Mucosa of descending colon (tissue), 3 donors: ENCODE results near the gene NMRK2. TPM values are rescaled to one million over a fixed set of nuclear protein-coding genes. Genes with fewer than 3 reads are reported as not detected.
A peak's percentile ranks its signal among the peaks of the same experiment; 100 is the strongest.
"Not testable (repeated sequence)": the region's sequence is repeated elsewhere in the genome, so short reads cannot be mapped to it uniquely, and the experiment has no call there.

Experiments
- ATAC-seq: fragments of 200-7000 bp; cut with Tn5 transposase; one replicate; pipeline ENCODE4 v1.9.1; 2020; ENCODE audit warnings: mild to moderate bottlenecking, moderate library complexity
- DNase-seq, 3 donors: peaks; one replicate each; pipeline ENCODE4 v3.0.0-alpha.2; 2020
- H3K36me3 ChIP-seq: fragments of 200-600 bp; one replicate; pipeline ENCODE4 v1.8.0; 2021; ENCODE audit warnings: low read depth, mild to moderate bottlenecking
- H3K4me1 ChIP-seq: fragments of 200-600 bp; one replicate; pipeline ENCODE4 v1.8.0; 2021; ENCODE audit warnings: low read depth, mild to moderate bottlenecking
- H3K4me3 ChIP-seq: fragments of 200-600 bp; one replicate; pipeline ENCODE4 v1.8.0; 2021; ENCODE audit warnings: mild to moderate bottlenecking
- H3K9me3 ChIP-seq: fragments of 200-600 bp; one replicate; pipeline ENCODE4 v1.8.0; 2021; ENCODE audit warnings: mild to moderate bottlenecking
- intact Hi-C, 2 donors: fragments of 100-400 bp; cut with DNase I in 1 of 2; cut with micrococcal nuclease in 1 of 2; formaldehyde crosslinking; loops; one replicate each; pipeline versions ENCODE4 v1.11.0 to v1.11.1; 2022; cut with DNase I, micrococcal nuclease
- total RNA-seq, 3 donors: library from RNA; stranded (reverse); fragmentation: NEBNext Ultra II Directional in 2 of 3; extraction: Animal tissue kit (Norgen Biotek cat#: 25700) in 2 of 3; gene quantifications; one replicate each; pipeline versions ENCODE4 v1.2.1 to v1.2.4, GENCODE V29; 2021 to 2023
- TF ChIP-seq, protein P1 (sequence below): fragments of 200-600 bp; IDR thresholded peaks from one replicate; pipeline ENCODE4 v1.8.0; 2022; ENCODE audit warnings: antibody characterized with exemption, mild to moderate bottlenecking
- donor health status: DM: no; HTN: no; CAD: no; lungs with moderate emphysema.
- donor health status: DM: no; HTN: no; CAD: no.
- donor health status: DM: no; HTN: yes; CAD: no.

The NMRK2 gene
- total RNA-seq, 3 donors from 2014 or later: 0.36 TPM; not detected in 2

DNA sequence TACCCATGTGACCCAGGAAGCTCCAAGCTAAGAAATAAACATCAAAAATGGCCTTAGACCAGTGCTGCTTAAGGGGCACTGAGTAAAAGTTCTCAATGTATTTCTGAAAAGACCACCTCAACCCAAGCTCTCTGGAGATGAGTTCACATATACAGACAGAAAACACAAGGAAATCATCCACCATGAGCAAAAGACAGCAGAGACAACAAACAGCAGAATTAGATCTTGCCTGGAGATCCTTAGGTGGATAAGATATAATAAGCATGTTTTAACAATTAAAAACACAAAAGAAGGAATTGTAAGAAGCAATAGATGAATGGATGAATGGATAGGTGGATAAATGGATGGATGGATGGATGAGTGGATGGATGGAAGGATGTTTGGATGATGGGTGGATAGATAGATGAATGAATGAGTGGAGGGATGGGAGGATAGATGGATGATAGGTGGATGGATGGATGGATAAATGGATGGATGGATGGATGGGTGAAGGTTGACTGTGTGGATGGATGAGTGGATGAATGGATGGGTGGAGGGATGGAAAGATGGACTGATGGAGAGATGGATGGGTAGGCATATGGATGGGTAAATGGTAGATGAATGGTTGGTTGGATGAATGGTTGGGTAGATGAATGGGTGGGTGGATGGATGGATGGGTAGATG is 9.6 kb upstream of the NMRK2 start:
- TF ChIP-seq, protein P1, sequence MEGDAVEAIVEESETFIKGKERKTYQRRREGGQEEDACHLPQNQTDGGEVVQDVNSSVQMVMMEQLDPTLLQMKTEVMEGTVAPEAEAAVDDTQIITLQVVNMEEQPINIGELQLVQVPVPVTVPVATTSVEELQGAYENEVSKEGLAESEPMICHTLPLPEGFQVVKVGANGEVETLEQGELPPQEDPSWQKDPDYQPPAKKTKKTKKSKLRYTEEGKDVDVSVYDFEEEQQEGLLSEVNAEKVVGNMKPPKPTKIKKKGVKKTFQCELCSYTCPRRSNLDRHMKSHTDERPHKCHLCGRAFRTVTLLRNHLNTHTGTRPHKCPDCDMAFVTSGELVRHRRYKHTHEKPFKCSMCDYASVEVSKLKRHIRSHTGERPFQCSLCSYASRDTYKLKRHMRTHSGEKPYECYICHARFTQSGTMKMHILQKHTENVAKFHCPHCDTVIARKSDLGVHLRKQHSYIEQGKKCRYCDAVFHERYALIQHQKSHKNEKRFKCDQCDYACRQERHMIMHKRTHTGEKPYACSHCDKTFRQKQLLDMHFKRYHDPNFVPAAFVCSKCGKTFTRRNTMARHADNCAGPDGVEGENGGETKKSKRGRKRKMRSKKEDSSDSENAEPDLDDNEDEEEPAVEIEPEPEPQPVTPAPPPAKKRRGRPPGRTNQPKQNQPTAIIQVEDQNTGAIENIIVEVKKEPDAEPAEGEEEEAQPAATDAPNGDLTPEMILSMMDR: no peak
- Histone ChIP-seq H3K36me3 (no peaks in the 10 kb centered on the region), H3K9me3 (peaks cover 8% of the 10 kb centered on the region), H3K4me1 (no peaks in the 10 kb centered on the region), H3K4me3 (no peak overlapping the region)
- ATAC-seq (no peak), DNase-seq (no peak)
- intact Hi-C loops: no loop called here

DNA sequence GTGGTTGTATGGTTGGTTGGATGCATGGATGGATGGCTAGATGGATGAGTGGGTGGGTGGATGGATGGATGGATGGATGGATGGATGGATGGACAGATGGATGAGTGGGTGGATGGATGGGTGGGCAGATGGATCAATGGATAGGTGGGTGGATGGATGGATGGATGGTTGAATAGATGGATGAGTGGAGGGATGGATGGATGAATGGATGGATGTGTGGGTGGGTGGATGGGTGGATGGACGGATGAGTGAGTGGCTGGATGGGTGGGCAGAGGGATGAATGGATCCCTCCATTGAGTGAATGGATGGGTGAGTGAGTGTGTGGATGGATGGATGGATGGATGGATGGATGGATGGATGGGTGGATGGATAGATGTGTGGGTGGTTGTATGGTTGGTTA is 9.0 kb upstream of the NMRK2 start:
- H3K4me1 ChIP-seq: no peaks in the 10 kb centered on the region
- TF ChIP-seq, protein P1: no peak
- H3K36me3 ChIP-seq: no peaks in the 10 kb centered on the region
- H3K9me3 ChIP-seq: peaks cover 8% of the 10 kb centered on the region
- no peak overlapping the region for H3K4me3 ChIP-seq
- intact Hi-C loops: no loop called here
- ATAC-seq (no peak), DNase-seq (no peak)

DNA sequence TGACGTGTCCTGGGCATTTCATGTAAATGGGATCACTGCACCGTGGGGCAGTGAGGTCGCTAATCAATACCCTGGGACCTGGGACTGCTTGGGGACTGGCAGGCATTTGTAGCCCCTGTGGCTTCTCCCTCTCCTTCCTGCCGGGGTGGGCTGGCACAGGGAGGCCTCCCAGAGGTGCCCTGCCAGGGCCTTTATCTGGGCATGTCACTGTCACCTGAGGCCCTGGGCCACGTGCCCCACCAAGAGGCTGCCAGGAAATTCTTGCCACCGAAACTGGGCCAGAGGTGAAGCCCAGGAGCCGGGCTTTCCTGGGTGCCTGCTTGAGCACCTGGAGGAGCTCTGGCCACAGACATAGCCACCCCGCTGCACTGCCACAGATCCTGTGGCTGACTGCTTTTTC is 1.8 kb upstream of the NMRK2 start:
- intact Hi-C loops: no loop called here
- TF ChIP-seq, protein P1: no peak
- no peaks in the 10 kb centered on the region for H3K36me3 ChIP-seq
- no peaks in the 10 kb centered on the region for H3K4me1 ChIP-seq
- DNase-seq (peak in 2 of 3 donors; percentile 13 to 35), ATAC-seq (no peak)
- H3K4me3 ChIP-seq: no peak overlapping the region
- no peaks in the 10 kb centered on the region for H3K9me3 ChIP-seq

DNA sequence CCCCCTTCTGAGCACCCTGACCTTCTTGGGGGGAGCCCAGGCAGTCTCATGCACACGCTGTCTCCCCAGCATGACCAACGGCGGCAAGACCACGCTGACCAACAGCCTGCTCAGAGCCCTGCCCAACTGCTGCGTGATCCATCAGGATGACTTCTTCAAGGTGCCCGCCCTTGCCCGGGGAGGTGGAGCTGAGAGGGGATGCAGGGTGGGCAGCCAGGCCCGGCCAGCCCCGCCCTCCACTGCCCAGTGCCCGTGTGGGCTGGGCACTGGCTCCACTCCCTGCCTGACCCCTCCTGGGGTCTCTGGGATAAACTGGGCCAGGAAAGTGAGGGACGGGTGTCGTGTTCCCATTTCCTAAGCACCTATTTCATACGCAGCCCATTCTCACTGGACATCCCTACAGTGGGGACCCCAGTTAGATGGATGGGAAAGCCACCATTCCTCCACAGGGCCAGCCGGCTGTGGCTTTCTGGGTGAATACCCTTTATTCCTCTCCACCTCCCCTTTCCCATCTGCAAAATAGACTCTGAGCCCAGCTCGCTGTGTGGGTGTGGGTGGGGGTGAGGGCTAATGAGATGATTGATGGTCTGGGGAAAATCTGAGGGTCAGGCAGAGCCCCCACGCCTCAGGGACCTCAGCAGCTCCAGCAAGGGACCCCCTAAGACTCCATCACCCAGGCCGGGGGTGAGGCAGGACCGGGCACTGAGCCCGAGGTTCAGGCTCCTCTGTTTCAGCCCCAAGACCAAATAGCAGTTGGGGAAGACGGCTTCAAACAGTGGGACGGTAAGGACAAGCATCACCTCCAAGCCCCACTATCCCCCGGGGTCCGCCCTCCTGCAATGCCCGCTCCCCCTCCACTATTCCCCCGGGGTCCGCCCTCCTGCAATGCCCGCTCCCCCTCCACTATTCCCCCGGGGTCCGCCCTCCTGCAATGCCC is 3.9 kb downstream of the NMRK2 start:
- ATAC-seq: no peak
- DNase-seq: no peak
- no peaks in the 10 kb centered on the region for H3K36me3 ChIP-seq
- no peaks in the 10 kb centered on the region for H3K4me1 ChIP-seq
- no peak overlapping the region for H3K4me3 ChIP-seq
- TF ChIP-seq, protein P1: no peak
- H3K9me3 ChIP-seq: no peaks in the 10 kb centered on the region
- intact Hi-C loops: no loop called here

DNA sequence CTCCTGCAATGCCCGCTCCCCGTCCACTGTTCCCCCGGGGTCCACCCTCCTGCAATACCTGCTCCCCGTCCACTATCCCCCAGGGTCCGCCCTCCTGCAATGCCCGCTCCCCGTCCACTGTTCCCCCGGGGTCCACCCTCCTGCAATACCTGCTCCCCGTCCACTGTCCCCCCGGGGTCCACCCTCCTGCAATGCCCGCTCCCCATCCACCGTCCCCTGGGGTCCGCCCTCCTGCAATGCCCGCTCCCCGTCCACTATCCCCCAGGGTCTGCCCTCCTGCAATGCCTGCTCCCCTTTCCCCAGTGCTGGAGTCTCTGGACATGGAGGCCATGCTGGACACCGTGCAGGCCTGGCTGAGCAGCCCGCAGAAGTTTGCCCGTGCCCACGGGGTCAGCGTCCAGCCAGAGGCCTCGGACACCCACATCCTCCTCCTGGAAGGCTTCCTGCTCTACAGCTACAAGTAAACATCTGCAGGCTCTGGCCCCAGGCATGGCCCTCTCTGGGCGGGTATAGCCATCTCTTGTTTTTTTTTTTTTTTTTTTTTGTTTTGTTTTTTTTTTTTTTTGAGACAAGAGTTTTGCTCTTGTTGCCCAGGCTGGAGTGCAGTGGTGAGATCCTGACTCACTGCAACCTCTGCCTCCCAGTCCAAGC is 5.6 kb downstream of the NMRK2 start:
- H3K36me3 ChIP-seq, DNase-seq, intact Hi-C loops, ATAC-seq, H3K4me1 ChIP-seq, H3K9me3 ChIP-seq, H3K4me3 ChIP-seq: not testable (repeated sequence)
